Osteocyte (in vitro differentiated cells): ENCODE results near the gene CDC20B. TPM values are rescaled to one million over a fixed set of nuclear protein-coding genes. Genes with fewer than 3 reads are reported as not detected.

Source experiments
- DNase-seq: peaks from one replicate; pipeline ENCODE4 v3.0.0; 2021; ENCODE audit warnings: mixed read lengths; ENCODE audit not compliant: unreplicated experiment; ENCODE audit errors: extremely low spot score
- H3K27ac Mint-ChIP-seq: one replicate; pipeline ENCODE4 v1.8.0; 2021; ENCODE audit warnings: mild to moderate bottlenecking, mixed read lengths; ENCODE audit not compliant: unreplicated experiment
- H3K27me3 Mint-ChIP-seq: one replicate; pipeline ENCODE4 v1.8.0; 2021; ENCODE audit warnings: mixed read lengths; ENCODE audit not compliant: unreplicated experiment
- H3K36me3 Mint-ChIP-seq: one replicate; pipeline ENCODE4 v1.8.0; 2021; ENCODE audit warnings: mixed read lengths; ENCODE audit not compliant: unreplicated experiment
- H3K4me1 Mint-ChIP-seq: one replicate; pipeline ENCODE4 v1.8.0; 2021; ENCODE audit warnings: mixed read lengths; ENCODE audit not compliant: unreplicated experiment
- H3K4me3 Mint-ChIP-seq: one replicate; pipeline ENCODE4 v1.8.0; 2021; ENCODE audit warnings: mild to moderate bottlenecking, moderate library complexity, mixed read lengths; ENCODE audit not compliant: unreplicated experiment
- H3K9me3 Mint-ChIP-seq: one replicate; pipeline ENCODE4 v1.8.0; 2021; ENCODE audit warnings: mixed read lengths; ENCODE audit not compliant: unreplicated experiment
- total RNA-seq: library from RNA; stranded (reverse); gene quantifications from 2 replicates; pipeline ENCODE4 v1.2.1, GENCODE V29; 2021
- TF ChIP-seq, protein P1 (sequence below): fragments of 200-600 bp; sonication (generic); IDR thresholded peaks from 2 replicates; pipeline ENCODE4 v1.5.0; 2021; ENCODE audit warnings: antibody characterized with exemption, mild to moderate bottlenecking, moderate library complexity

Gene CDC20B
- total RNA-seq, 1 donor from 2014 or later = not detected

DNA sequence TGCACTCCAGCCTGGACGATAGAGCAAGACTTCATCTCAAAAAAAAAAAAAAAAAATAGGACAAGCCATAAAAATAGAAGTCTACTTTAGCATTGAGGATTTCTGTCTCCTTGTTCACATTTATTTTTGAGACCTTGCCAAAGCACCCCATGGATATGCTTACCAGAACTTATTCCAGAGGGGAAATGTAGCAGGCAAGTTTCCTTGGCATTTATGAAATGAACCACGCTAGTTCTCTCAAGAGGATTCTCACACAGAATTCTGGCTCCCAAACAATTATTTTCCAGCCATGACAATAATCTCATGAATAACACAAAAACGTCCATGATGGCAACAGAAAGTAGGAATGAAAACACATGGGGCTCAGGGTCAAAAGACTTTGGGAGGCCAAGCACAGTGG is 36.5 kb downstream of the CDC20B start:
- Mint-ChIP-seq H3K4me1 (no peaks in the 10 kb centered on the region), H3K4me3 (no peak overlapping the region), H3K27ac (no peak overlapping the region), H3K36me3 (no peaks in the 10 kb centered on the region), H3K9me3 (no peaks in the 10 kb centered on the region), H3K27me3 (peaks cover 47% of the 10 kb centered on the region)
- no peak for DNase-seq
- TF ChIP-seq, protein P1, sequence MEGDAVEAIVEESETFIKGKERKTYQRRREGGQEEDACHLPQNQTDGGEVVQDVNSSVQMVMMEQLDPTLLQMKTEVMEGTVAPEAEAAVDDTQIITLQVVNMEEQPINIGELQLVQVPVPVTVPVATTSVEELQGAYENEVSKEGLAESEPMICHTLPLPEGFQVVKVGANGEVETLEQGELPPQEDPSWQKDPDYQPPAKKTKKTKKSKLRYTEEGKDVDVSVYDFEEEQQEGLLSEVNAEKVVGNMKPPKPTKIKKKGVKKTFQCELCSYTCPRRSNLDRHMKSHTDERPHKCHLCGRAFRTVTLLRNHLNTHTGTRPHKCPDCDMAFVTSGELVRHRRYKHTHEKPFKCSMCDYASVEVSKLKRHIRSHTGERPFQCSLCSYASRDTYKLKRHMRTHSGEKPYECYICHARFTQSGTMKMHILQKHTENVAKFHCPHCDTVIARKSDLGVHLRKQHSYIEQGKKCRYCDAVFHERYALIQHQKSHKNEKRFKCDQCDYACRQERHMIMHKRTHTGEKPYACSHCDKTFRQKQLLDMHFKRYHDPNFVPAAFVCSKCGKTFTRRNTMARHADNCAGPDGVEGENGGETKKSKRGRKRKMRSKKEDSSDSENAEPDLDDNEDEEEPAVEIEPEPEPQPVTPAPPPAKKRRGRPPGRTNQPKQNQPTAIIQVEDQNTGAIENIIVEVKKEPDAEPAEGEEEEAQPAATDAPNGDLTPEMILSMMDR = no peak

DNA sequence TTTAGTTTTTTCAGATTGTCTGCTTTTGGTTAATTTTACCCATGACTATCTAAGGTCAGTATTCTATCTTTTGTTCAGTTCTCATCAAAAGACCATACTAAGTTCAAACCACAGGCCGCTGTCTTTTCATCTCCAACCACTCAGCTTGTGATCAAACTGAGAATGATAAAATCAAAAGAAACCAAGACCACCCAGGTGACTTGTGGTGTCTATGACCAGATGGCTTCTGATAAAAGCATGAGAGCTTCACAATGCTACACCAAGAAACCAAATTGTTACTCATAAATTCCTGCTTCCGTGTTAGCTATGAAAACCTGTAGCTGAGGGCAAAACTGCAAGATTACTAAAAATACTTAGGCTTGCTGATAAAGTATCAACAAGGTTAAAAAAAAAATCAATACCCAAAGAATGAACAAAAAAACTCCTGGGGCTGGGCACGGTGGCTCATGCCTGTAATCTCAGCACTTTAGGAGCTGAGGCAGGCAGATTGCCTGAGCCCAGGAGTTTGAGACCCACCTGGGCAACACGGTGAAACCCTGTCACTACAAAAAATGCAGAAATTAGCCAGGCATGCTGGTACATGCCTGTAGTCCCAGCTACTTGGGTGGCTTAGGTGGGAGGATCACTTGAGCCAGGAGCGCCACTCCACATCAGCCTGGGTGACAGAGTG is 38.8 kb downstream of the CDC20B start:
- H3K4me1 Mint-ChIP-seq = no peaks in the 10 kb centered on the region
- DNase-seq = no peak
- peaks cover 9% of the 10 kb centered on the region for H3K9me3 Mint-ChIP-seq
- TF ChIP-seq, protein P1 = no peak
- no peak overlapping the region for H3K27ac Mint-ChIP-seq
- no peak overlapping the region for H3K4me3 Mint-ChIP-seq
- H3K27me3 Mint-ChIP-seq = peaks cover 50% of the 10 kb centered on the region
- H3K36me3 Mint-ChIP-seq = no peaks in the 10 kb centered on the region

DNA sequence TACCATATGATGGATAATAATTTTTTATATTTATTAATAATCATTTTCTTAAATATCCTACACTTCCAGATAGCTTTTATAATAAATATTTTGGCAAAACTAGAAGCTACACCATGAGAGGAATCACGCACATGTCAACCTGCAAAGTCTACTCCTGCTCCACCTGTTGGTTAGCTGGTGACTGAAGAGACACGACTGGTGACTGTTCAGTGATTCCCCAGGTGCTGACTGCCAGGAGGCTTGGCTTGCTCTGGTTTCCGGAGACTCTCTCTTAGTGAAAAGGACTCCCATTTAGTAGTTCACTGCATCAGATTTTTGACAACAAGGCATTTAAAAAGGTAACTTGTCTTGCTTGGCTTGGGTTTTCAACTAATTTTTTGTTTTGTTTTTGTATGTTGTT is 49.6 kb downstream of the CDC20B start:
- TF ChIP-seq, protein P1 = no peak
- no peak for DNase-seq
- peaks cover 69% of the 10 kb centered on the region for H3K27me3 Mint-ChIP-seq
- no peak overlapping the region for H3K4me3 Mint-ChIP-seq
- no peaks in the 10 kb centered on the region for H3K4me1 Mint-ChIP-seq
- H3K36me3 Mint-ChIP-seq = no peaks in the 10 kb centered on the region
- H3K9me3 Mint-ChIP-seq = no peaks in the 10 kb centered on the region
- no peak overlapping the region for H3K27ac Mint-ChIP-seq

DNA sequence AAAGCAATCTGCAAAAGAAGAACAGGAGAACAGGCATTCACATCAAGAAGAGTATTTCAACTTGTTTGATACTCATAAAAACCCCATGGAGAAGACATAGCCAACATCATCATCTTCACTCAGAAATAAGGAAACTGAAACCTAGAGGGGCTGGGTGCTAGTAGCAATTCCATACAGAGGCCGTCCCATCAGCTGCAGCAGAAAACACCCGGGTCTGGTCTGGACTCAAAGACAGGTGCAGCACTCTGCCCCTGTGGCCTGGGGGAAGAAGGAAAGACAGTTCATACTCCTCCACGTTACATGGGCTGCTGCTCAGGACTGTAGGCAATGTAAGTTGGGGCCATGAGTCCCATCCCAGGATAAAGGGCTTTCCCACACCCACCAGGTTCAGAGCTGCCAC is 58.9 kb downstream of the CDC20B start:
- H3K27ac Mint-ChIP-seq = no peak overlapping the region
- H3K4me1 Mint-ChIP-seq = no peaks in the 10 kb centered on the region
- H3K9me3 Mint-ChIP-seq = no peaks in the 10 kb centered on the region
- TF ChIP-seq, protein P1 = no peak
- no peak overlapping the region for H3K4me3 Mint-ChIP-seq
- DNase-seq = no peak
- no peaks in the 10 kb centered on the region for H3K36me3 Mint-ChIP-seq
- peaks cover 37% of the 10 kb centered on the region for H3K27me3 Mint-ChIP-seq

DNA sequence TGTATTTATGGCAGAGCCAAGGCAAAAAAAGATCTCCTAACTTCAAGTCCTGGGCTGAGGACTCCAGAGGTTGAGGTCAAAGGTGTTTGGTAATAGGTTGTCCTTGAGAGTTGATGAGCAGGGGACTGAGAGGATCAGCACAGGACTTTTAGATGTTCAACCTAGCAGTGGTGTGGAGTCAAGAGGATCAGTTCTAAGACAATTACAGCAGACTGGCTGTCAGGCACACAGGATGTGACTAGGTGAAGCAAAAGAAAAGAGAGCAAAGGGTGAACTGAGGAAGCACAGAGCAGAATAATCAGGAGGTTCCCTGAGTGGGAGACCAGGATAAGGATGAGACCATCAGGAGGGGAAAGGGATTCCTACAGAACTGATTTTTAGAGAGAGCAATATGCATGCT is 59.6 kb downstream of the CDC20B start:
- H3K27ac Mint-ChIP-seq = no peak overlapping the region
- DNase-seq = no peak
- no peaks in the 10 kb centered on the region for H3K36me3 Mint-ChIP-seq
- H3K27me3 Mint-ChIP-seq = peaks cover 35% of the 10 kb centered on the region
- TF ChIP-seq, protein P1 = no peak
- no peaks in the 10 kb centered on the region for H3K9me3 Mint-ChIP-seq
- H3K4me1 Mint-ChIP-seq = no peaks in the 10 kb centered on the region
- no peak overlapping the region for H3K4me3 Mint-ChIP-seq
